ENCODE measurements around the gene YBEY. TPM values are rescaled to one million over a fixed set of nuclear protein-coding genes. Genes with fewer than 3 reads are reported as not detected.

YBEY gene
- total and polyA plus RNA-seq, 8 donors: 4.4 to 15.3 (median 6.8) TPM

DNA sequence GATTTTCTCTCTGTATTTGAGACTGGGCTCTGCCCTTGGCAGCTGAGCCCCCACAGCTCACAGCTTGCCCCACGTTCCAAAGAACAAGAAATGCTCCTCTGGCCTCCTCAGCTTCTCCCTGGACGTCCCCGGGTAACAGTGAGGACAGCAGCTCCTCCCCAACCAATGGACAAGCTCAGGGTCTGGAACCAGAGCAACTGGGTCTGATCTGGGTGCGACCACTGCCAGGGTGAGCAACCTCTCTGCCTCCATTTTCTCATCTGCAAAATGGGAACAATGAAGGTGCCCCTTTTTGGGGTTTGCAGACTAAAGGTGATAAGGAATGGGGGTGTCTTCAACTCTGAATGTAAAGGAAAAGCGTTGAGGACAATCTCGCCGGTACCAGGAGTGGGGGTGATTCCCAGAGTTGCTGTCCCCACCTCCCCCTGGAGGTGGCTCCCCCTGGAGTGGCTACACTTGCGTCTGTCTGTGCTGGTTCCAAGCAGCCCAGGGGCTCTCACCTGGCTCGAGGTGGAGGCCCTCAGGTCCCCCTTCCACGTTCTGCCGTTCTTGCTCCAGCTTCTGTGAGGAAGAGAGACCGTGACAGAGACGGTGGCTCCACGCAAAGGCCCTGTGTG is 30.7 kb downstream of the YBEY start:
- FAIRE-seq: no peak
- WGBS, 2 donors: 95 to 96% methylated on average over 14 of the region's 14 CpGs
- no peak overlapping the region for H3K27ac ChIP-seq

DNA sequence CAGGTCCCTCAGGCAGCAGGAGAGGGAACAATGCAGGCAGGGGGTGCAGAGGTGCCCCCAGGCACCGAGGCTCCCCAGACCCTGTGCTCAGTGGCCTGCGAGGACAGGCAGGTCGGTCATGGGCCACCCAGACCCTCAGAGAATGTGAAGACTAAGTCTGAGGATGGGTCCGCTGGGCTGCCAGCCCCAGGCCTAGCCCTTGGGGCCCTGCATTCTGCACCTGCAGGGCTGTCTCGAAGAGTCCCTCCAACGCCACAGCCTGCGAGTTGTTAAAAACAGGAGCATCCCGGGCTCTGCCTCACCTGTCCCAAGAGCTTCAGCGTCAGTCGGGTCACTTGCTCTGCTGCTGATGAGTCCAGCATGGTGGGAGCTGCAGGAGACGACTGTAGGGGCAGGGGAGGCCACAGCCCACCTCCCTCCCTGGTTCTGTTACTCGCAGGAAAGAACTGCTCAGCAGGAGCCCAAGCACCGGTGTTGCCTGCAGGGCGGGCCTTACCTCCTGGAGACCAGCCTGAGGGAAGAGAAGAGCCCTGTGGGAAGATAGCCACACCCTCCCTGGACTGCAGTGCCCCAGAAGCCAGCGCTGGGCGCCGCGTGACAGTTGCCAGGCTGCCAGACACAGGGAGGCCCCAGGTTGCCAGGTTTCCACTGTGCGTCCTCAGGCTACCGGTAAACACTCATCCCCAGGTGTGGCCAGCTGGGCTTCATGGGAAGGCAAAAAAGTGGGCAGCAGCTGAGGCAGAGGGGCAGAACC is 31.7 kb downstream of the YBEY start:
- peak in 3 of 6 donors; percentile 40 to 71 (median 63) for DNase-seq
- peaks cover 2 to 8% (median 8%) of the 10 kb centered on the region in 3 donors for H3K4me1 ChIP-seq
- WGBS, 2 donors: 77 to 79% methylated on average over 20 of the region's 20 CpGs
- intact Hi-C loops (cut with DNase I): no loop called here
- H3K27ac ChIP-seq: no peak overlapping the region
- ATAC-seq: peak; percentile 23 to 87 (median 74)
- TF ChIP-seq, protein P1, sequence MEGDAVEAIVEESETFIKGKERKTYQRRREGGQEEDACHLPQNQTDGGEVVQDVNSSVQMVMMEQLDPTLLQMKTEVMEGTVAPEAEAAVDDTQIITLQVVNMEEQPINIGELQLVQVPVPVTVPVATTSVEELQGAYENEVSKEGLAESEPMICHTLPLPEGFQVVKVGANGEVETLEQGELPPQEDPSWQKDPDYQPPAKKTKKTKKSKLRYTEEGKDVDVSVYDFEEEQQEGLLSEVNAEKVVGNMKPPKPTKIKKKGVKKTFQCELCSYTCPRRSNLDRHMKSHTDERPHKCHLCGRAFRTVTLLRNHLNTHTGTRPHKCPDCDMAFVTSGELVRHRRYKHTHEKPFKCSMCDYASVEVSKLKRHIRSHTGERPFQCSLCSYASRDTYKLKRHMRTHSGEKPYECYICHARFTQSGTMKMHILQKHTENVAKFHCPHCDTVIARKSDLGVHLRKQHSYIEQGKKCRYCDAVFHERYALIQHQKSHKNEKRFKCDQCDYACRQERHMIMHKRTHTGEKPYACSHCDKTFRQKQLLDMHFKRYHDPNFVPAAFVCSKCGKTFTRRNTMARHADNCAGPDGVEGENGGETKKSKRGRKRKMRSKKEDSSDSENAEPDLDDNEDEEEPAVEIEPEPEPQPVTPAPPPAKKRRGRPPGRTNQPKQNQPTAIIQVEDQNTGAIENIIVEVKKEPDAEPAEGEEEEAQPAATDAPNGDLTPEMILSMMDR (IDR thresholded peaks at IDR 0.05): no peak
- no peaks in the 10 kb centered on the region for H3K9me3 ChIP-seq
- H3K36me3 ChIP-seq: no peaks in the 10 kb centered on the region
- peak overlapping the region in 1 of 4 donors; percentile 7 for H3K4me3 ChIP-seq
- no peaks in the 10 kb centered on the region for H3K27me3 ChIP-seq
- no peak for FAIRE-seq

More for the DNA sequence above, 30.7 kb downstream of the YBEY start:
- intact Hi-C loops (cut with DNase I): no loop called here
- TF ChIP-seq, protein P1 (IDR thresholded peaks at IDR 0.05): no peak
- no peaks in the 10 kb centered on the region for H3K9me3 ChIP-seq
- H3K27me3 ChIP-seq: no peaks in the 10 kb centered on the region
- H3K4me1 ChIP-seq: no peaks in the 10 kb centered on the region
- DNase-seq (no peak), ATAC-seq (no peak)
- H3K36me3 ChIP-seq: no peaks in the 10 kb centered on the region
- H3K4me3 ChIP-seq: no peak overlapping the region

DNA sequence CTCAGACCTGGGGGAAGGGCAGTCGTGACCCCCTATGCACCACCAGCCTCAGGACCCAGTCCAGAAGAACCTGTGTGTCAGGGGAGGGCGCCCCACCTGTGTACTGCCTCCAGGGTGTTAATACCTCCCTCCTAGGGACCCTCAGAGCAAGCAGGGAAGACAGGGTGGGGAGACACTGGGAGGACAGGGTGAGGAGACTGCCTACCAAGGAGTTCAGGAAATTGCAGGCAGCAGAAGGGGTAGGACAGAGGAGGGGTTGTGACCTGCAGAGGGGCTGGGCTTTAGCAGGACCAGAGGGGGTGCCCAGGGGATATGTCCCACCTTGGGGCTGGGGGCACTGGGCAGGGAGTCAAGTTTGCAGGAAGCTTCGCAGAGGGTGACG is 32.3 kb downstream of the YBEY start:
- Histone ChIP-seq H3K4me3 (no peak overlapping the region), H3K36me3 (no peaks in the 10 kb centered on the region), H3K4me1 (peaks cover 5 to 10% (median 10%) of the 10 kb centered on the region in 3 donors), H3K27ac (no peak overlapping the region), H3K27me3 (no peaks in the 10 kb centered on the region), H3K9me3 (no peaks in the 10 kb centered on the region)
- ATAC-seq (no peak), DNase-seq (no peak), FAIRE-seq (no peak)
- TF ChIP-seq, protein P1 (IDR thresholded peaks at IDR 0.05): no peak
- WGBS, 2 donors: 85 to 90% methylated on average over 4 of the region's 4 CpGs
- intact Hi-C loops (cut with DNase I): no loop called here

DNA sequence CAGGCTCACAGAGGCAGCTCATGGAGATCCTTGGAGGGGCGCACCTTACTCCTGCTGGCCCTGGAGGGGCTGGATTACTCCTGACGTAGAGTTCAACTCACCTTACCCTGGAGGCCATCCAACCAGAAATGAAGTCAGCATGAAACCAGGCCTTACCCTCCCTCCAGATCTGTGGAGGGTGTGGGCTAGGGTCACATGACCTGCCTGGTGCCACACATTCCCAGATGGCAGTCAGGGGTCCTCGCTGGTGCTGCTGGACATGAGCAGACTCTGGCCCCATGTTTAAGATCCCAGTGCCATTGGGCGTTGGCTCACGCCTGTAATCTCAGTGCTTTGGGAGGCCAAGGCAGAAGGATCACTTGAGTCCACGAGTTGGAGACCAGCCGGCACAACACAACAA is 33.0 kb downstream of the YBEY start:
- WGBS, 2 donors: 94 to 96% methylated on average over 7 of the region's 7 CpGs
- H3K4me3 ChIP-seq: no peak overlapping the region
- TF ChIP-seq, protein P1 (IDR thresholded peaks at IDR 0.05): no peak
- H3K4me1 ChIP-seq: peaks cover 5 to 10% (median 10%) of the 10 kb centered on the region in 3 donors
- DNase-seq (no peak), ATAC-seq (no peak), FAIRE-seq (no peak)
- no peaks in the 10 kb centered on the region for H3K27me3 ChIP-seq
- H3K27ac ChIP-seq: no peak overlapping the region
- intact Hi-C loops (cut with DNase I): no loop called here
- H3K9me3 ChIP-seq: no peaks in the 10 kb centered on the region
- no peaks in the 10 kb centered on the region for H3K36me3 ChIP-seq

DNA sequence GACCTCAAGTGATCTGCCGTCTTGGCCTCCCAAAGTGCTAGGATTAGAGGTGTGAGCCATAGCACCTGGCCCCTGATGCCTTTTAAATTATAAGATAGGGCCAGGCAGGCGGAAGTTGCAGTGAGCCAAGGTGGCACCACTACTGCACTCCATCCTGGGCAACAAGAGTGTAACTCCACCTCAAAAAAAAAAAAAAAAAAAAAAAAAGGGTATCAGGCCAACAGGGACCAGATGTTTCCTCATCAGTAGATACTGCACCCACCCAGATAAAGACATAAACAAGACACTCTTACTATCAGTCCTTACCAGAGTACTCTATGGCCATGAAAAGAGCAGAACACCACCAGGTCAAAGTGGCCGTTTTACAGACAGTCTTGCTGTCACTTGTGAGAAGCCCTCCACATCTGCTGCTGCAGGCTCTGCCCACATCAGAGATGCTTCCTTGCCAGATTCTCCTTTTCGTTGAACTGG is 34.2 kb downstream of the YBEY start:
- WGBS, 2 donors: 72 to 76% methylated on average over 4 of the region's 4 CpGs
- Histone ChIP-seq H3K27me3 (no peaks in the 10 kb centered on the region), H3K27ac (no peak overlapping the region), H3K4me3 (no peak overlapping the region), H3K4me1 (peaks cover 5 to 10% (median 10%) of the 10 kb centered on the region in 3 donors), H3K9me3 (no peaks in the 10 kb centered on the region), H3K36me3 (no peaks in the 10 kb centered on the region)
- DNase-seq (no peak), FAIRE-seq (no peak), ATAC-seq (no peak)
- intact Hi-C loops (cut with DNase I): no loop called here
- TF ChIP-seq, protein P1 (IDR thresholded peaks at IDR 0.05): no peak
